GM21423 (cell line): ENCODE data around the gene FOXO4.
A peak's percentile ranks its signal among the peaks of the same experiment; 100 is the strongest.
"Not testable (repeated sequence)": the region's sequence is repeated elsewhere in the genome, so short reads cannot be mapped to it uniquely, and the experiment has no call there.

ENCODE experiments used
- ATAC-seq: cut with Tn5 transposase; IDR thresholded peaks from one replicate; pipeline ENCODE4 v1.9.1; 2021; ENCODE audit warnings: mild to moderate bottlenecking, moderate library complexity; ENCODE audit not compliant: unreplicated experiment

The FOXO4 gene

GRCh38 chrX:71095555-71095980 lies at the start of gene FOXO4:
Gene FOXO4 (plus strand): TSS chrX:71095851. CDS start chrX:71096529, 678 bp downstream.
- peak; percentile 86 for ATAC-seq

GRCh38 chrX:71047891-71048290 lies 47.8 kb upstream of the FOXO4 start:
- not testable (repeated sequence) for ATAC-seq

- ATAC-seq, result peak; percentile 26
Observed at GRCh38 chrX:71052721-71053120, 42.9 kb upstream of the FOXO4 start.

- ATAC-seq, result peak; percentile 90
Observed at GRCh38 chrX:71053217-71053621, 42.4 kb upstream of the FOXO4 start.

- no peak for ATAC-seq
Observed at GRCh38 chrX:71056867-71057266, 38.8 kb upstream of the FOXO4 start.

- ATAC-seq, result no peak
Observed at GRCh38 chrX:71057848-71058530, 37.7 kb upstream of the FOXO4 start.

GRCh38 chrX:71060127-71060526 lies 35.5 kb upstream of the FOXO4 start:
- ATAC-seq, result no peak

GRCh38 chrX:71067089-71067488 lies 28.6 kb upstream of the FOXO4 start:
- ATAC-seq, result no peak

- peak; percentile 3 for ATAC-seq
Observed at GRCh38 chrX:71067712-71068043, 28.0 kb upstream of the FOXO4 start.

- peak; percentile 95 for ATAC-seq
Observed at GRCh38 chrX:71068044-71068918, 27.4 kb upstream of the FOXO4 start, which contains the start of gene SNX12. Gene SNX12 (minus strand): TSS chrX:71068334. CDS start chrX:71068306, 28 bp downstream.

GRCh38 chrX:71070531-71070930 lies 25.1 kb upstream of the FOXO4 start:
- ATAC-seq, result no peak

GRCh38 chrX:71081330-71082123 lies 14.1 kb upstream of the FOXO4 start:
- ATAC-seq, result no peak

GRCh38 chrX:71082124-71082647 lies 13.5 kb upstream of the FOXO4 start:
- no peak for ATAC-seq

GRCh38 chrX:71082822-71083221 lies 12.8 kb upstream of the FOXO4 start:
- ATAC-seq, result no peak

GRCh38 chrX:71085900-71086299 lies 9.8 kb upstream of the FOXO4 start:
- ATAC-seq, result no peak

- ATAC-seq, result no peak
Observed at GRCh38 chrX:71091263-71091662, 4.4 kb upstream of the FOXO4 start.

- no peak for ATAC-seq
Observed at GRCh38 chrX:71095033-71095432, 618 bp upstream of the FOXO4 start.

GRCh38 chrX:71095981-71096759 lies 519 bp downstream of the FOXO4 start:
- peak; percentile 34 for ATAC-seq

- ATAC-seq, result no peak
Observed at GRCh38 chrX:71096760-71097032, 1.0 kb downstream of the FOXO4 start.

- no peak for ATAC-seq
Observed at GRCh38 chrX:71098302-71098701, 2.7 kb downstream of the FOXO4 start.
